HG03097 (cell line): ENCODE measurements around the gene FBXL17.

Source experiments
- ATAC-seq: cut with Tn5 transposase; IDR thresholded peaks from one replicate; pipeline ENCODE4 v1.9.1; 2021; ENCODE audit not compliant: unreplicated experiment, low FRiP score

The FBXL17 gene

DNA sequence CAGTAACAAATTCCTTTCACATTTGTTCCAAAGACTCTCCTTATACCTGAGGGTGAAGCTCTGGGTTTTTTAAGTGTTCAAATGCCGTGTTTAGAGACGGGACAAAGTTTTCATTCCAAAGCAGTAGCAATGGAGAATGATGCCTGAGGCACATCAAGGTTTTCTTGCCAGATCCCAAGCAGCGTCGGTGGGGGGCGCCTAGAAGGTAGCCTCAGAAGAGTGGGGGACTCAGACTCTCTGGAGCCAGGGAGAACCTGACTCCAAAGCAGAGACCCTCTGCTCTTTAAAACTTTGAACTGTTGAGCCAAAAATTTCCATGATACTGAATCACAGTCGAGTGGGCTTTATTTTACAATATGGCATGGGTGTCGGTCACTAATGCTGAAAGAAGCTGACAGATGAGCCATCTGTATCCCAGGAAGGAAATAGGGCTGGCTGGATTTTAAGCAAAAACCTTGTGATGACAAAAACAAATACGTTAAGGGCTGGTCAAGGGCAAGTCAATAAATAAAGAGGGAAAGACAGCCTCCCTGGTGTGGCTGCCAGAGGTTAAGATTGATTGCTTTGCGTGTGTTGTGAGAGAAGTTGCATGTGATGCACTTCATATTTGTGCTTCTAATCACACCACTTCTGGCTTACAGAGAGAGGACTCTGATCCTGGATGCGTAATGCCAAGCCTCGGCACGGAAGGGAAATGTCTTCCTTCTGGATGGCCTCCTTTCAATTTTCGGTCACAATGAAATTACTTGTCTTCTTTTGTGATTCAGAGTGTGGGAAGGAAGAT, 550.1 kb downstream of the FBXL17 start:
- ATAC-seq: no peak

DNA sequence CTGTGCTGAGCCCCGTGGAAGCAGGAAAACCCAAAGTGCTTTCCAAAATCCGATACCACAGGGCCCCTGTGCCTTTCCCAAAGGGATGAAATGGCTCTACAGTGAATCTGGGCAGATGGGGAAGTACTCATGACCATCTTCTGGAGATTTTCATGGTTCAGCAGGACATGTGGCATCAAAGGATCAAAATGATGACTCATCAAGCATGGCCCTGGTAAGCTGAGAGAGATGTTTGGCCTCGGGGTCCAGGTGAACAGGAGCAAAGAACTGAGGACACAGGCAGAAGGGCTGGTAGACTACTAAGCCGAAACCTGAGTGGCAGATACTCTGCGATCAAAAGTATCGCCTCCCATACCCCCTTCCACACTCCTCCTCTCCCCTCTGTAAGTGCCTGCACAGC, 551.1 kb downstream of the FBXL17 start:
- ATAC-seq: no peak

GRCh38 chr5:107826311-107827000, 555.4 kb downstream of the FBXL17 start:
- no peak for ATAC-seq

- ATAC-seq: no peak
Measured at GRCh38 chr5:107824821-107825220, 557.1 kb downstream of the FBXL17 start.

- ATAC-seq: no peak
Measured at GRCh38 chr5:107821288-107821687, 560.6 kb downstream of the FBXL17 start.

DNA sequence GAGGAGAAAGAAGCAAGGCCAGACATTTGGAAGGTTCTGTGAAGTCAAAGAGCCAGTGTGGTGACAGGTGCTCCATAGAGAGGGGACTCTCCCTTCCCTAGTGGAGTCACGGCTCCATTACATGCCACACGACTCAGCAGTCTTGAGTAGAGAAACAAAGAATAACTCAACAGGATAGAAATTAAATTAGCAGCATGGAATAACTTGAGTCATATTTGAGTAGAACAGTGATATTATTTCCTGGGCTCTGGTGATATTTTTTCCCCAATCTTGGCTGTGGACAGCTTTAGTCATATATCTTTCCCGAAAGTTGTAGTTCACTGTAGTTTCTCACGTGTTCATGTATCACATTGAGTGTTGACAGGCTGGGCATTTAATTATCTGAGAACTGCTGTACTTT, 561.5 kb downstream of the FBXL17 start:
- ATAC-seq: no peak

DNA sequence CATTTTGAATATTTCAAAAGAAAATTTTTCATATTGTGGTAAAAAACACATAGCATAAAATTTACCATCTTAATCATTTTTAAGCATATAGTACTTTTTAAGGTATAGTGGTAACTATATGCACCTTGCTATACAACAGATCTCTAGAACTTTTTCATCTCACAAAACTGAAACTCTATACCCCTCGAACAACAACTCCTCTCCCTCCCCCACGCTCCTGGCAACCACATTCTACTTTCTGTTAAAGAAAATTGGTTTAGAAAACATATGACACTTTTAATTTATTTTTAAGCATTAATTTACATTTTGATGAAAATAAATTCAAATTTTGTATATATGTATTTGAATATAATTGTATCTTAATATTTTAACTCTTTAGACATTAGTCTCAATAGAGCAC, 563.9 kb downstream of the FBXL17 start:
- ATAC-seq: no peak

DNA sequence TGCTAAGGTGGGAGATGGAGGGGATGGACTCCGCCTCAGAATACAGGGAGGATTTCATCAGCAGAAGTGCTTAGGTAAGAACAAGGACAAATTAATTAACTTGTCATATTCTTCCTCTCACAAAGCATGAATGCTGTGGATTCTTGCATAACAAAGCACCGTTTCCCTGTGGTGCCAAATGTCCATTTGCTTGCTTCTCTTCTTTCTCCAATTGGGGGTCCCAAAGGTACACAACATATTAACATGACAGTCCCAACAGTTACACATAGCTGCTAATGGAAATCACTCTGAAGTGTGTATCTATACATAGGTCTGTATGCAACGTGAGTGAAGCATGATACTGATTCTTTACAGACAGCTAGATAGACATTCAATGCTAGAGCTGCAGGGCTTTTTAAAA, 564.5 kb downstream of the FBXL17 start:
- no peak for ATAC-seq

DNA sequence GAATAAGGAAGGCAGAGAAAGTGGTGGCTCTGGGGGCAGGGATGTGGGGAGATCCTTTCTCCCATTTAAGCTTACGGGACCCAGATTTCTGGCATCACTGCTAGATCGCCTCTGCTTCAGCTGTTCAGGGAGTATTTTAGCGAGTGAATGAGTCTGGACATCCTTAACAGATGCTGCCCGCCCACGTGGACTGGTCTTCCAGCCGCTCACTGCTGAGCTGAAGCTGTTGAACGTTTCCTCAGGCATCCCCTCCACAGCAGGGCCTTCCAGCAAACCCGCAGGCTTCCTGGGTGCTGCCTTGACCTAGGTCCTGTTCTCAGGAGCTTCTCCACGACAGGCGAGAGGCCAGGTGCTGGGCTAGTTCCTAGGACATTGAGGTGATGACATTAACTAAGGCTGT, 566.8 kb downstream of the FBXL17 start:
- no peak for ATAC-seq

DNA sequence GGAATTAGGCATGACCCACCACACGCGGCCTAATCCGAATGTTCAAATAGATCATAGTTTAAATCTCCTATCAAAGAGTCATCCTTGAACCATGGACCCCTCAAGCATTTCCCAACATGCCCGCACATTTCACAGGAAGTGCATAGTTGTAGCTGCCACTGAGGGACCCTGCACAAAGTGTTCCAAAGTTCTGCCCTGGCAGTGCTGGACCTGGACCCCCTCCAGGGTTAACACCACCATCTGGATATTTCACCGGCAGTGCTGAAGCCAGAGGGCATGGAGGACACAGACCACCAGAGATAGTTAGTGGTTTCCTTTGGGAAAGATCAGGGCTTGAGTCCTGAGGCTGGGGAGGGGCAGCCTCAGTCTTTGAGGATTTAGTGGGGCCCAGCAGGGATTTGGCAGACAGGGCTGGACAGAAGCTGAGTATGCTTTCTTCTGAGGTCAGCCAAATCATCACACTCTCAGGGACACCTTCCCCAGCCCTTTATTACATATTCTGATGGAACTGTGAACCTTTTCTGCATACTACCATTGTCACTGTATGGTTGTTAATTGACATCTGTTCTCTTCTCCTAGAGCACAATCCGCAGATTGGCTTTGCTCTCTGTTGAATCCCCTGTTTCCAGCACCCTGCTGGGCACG, 567.6 kb downstream of the FBXL17 start:
- no peak for ATAC-seq

GRCh38 chr5:107813559-107813958, 568.3 kb downstream of the FBXL17 start:
- ATAC-seq: peak; percentile 67

DNA sequence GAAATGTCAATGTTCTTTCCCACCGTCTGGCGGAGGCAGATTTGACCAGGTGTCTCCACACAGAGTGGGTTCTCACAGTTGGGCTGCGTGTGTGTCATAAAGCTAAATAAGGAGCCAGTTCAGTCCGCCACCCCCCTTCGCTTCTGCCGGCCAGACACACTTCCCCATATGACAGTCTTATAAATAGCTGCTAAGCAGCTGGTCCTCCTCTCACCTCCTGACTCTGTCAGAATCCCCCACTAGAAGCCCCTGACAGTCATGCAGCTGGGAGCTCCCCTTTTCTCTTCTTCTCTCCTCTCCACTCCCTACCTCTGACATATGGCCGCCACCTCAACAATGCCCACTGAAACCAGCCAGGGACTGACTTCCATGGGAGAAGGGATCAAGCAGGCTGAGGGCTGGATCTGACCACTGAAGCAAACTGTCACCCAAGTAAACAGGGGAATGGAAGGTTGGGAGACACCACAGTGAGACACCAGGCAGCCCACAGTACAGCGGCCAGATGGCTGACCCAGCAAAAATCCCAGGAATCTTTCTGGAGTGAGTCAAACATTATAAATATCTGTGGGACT, 569.2 kb downstream of the FBXL17 start:
- ATAC-seq: peak; percentile 46

GRCh38 chr5:107809201-107810034, 572.5 kb downstream of the FBXL17 start:
- no peak for ATAC-seq
